HepG2 (cell line): ENCODE results near the gene MUL1. TPM values are rescaled to one million over a fixed set of nuclear protein-coding genes. Genes with fewer than 3 reads are reported as not detected.

ENCODE experiments used
- CBX1 ChIP-seq: IDR thresholded peaks from one replicate; pipeline ENCODE4 v1.6.1; 2016; ENCODE audit warnings: antibody characterized with exemption, low read depth
- CBX5 ChIP-seq: sonication (generic); formaldehyde crosslinking; IDR thresholded peaks from 2 replicates; pipeline ENCODE4 v1.4.0; 2020; ENCODE audit warnings: missing genetic modification reagents, borderline replicate concordance
- CHD2 ChIP-seq: IDR thresholded peaks from 2 replicates; pipeline ENCODE4 v1.6.1; 2011; ENCODE audit warnings: low read depth, low read length, improper control_type of control experiment
- DMAP1 ChIP-seq: IDR thresholded peaks from 2 replicates; pipeline ENCODE4 v1.6.1; 2016
- FOXC1 ChIP-seq: sonication (generic); formaldehyde crosslinking; IDR thresholded peaks from 2 replicates; pipeline ENCODE4 v1.8.0; 2022; ENCODE audit warnings: mild to moderate bottlenecking, missing genetic modification reagents, borderline replicate concordance
- HOXA3 ChIP-seq: sonication (generic); formaldehyde crosslinking; IDR thresholded peaks from 2 replicates; pipeline ENCODE4 v1.5.0; 2020; ENCODE audit warnings: missing genetic modification reagents
- MED13 ChIP-seq: sonication (generic); formaldehyde crosslinking; IDR thresholded peaks from 2 replicates; pipeline ENCODE4 v1.5.0; 2020; ENCODE audit warnings: missing genetic modification reagents
- MIER3 ChIP-seq: IDR thresholded peaks from 2 replicates; pipeline ENCODE4 v1.6.1; 2016; ENCODE audit warnings: missing compliant biosample characterization, borderline replicate concordance
- MYC ChIP-seq: sonication (generic); formaldehyde crosslinking; IDR thresholded peaks from 2 replicates; pipeline ENCODE4 v1.9.0; 2021; ENCODE audit warnings: missing genetic modification reagents, borderline replicate concordance
- PHF20 ChIP-seq: sonication (generic); formaldehyde crosslinking; IDR thresholded peaks from 2 replicates; pipeline ENCODE4 v1.5.0; 2020; ENCODE audit warnings: mild to moderate bottlenecking, missing genetic modification reagents
- PRDM4 ChIP-seq: sonication (generic); formaldehyde crosslinking; IDR thresholded peaks from 2 replicates; pipeline ENCODE4 v1.9.0; 2021; ENCODE audit warnings: missing genetic modification reagents, borderline replicate concordance
- SP1 ChIP-seq, 2 experiments: fragments of 450-650 bp in 1 of 2; sonication (generic) in 1 of 2; formaldehyde crosslinking in 1 of 2; IDR thresholded peaks; 2 replicates each; pipeline versions ENCODE4 v1.4.0 to v1.6.1; 2016 to 2020; ENCODE audit warnings: missing genetic modification reagents in 1 of 2
- YEATS4 ChIP-seq: sonication (generic); formaldehyde crosslinking; IDR thresholded peaks from 2 replicates; pipeline ENCODE4 v1.4.0; 2020; ENCODE audit warnings: missing genetic modification reagents, borderline replicate concordance
- ZNF160 ChIP-seq: sonication (generic); formaldehyde crosslinking; IDR thresholded peaks from 2 replicates; pipeline ENCODE4 v1.8.0; 2022; ENCODE audit warnings: mild to moderate bottlenecking, inconsistent platforms, missing genetic modification reagents
- ZNF329 ChIP-seq: sonication (generic); formaldehyde crosslinking; IDR thresholded peaks from 2 replicates; pipeline ENCODE4 v1.9.0; 2021; ENCODE audit warnings: low read depth, mild to moderate bottlenecking, missing genetic modification reagents
- ZNF333 ChIP-seq: sonication (generic); formaldehyde crosslinking; IDR thresholded peaks from 2 replicates; pipeline ENCODE4 v1.4.0; 2020; ENCODE audit warnings: mild to moderate bottlenecking, missing genetic modification reagents, borderline replicate concordance
- polyA plus RNA-seq, 8 experiments: library from polyadenylated mRNA; depleted of rRNA in 3 of 8; stranded (reverse) in 7 of 8; unstranded in 1 of 8; fragments of >200 nt; fragmentation: Illumina TruSeq in 4 of 8; extraction: Trizol in 4 of 8; gene quantifications; 2 replicates each; pipeline versions ENCODE4 v1.2.1 to v1.2.3, GENCODE V29; 2011 to 2016; ENCODE audit warnings: low read depth in 4 of 8, missing spikeins in 1 of 8, mixed read lengths in 1 of 8; ENCODE audit not compliant: insufficient read depth in 1 of 8
- total RNA-seq, 5 experiments: library from RNA; depleted of rRNA; stranded (reverse); fragments of >200 nt; fragmentation: Illumina TruSeq; extraction: Trizol; gene quantifications; 2 replicates each; pipeline ENCODE4 v1.2.3, GENCODE V29; 2016; ENCODE audit warnings: low read depth in 1 of 5
- TF ChIP-seq, protein P1 (sequence below): sonication (generic); formaldehyde crosslinking; IDR thresholded peaks from 2 replicates; pipeline ENCODE4 v1.5.1; 2020; ENCODE audit warnings: mild to moderate bottlenecking, moderate library complexity, missing genetic modification reagents
- TF ChIP-seq, protein P2 (sequence below): sonication (generic); formaldehyde crosslinking; IDR thresholded peaks from 2 replicates; pipeline ENCODE4 v1.8.1; 2023; ENCODE audit warnings: mild to moderate bottlenecking, missing genetic modification reagents
- TF ChIP-seq, protein P3 (sequence below): sonication (generic); formaldehyde crosslinking; IDR thresholded peaks from 2 replicates; pipeline ENCODE4 v1.4.0; 2020; ENCODE audit warnings: missing genetic modification reagents
- TF ChIP-seq, protein P4 (sequence below): sonication (generic); formaldehyde crosslinking; IDR thresholded peaks from 2 replicates; pipeline ENCODE4 v1.4.0; 2020; ENCODE audit warnings: missing genetic modification reagents

The MUL1 gene
- total and polyA plus RNA-seq, 2 of the 13 experiments (the other 11 are each of a cell fraction or from before 2014, with no cell fraction given), result 21.5 to 26.5 TPM

DNA sequence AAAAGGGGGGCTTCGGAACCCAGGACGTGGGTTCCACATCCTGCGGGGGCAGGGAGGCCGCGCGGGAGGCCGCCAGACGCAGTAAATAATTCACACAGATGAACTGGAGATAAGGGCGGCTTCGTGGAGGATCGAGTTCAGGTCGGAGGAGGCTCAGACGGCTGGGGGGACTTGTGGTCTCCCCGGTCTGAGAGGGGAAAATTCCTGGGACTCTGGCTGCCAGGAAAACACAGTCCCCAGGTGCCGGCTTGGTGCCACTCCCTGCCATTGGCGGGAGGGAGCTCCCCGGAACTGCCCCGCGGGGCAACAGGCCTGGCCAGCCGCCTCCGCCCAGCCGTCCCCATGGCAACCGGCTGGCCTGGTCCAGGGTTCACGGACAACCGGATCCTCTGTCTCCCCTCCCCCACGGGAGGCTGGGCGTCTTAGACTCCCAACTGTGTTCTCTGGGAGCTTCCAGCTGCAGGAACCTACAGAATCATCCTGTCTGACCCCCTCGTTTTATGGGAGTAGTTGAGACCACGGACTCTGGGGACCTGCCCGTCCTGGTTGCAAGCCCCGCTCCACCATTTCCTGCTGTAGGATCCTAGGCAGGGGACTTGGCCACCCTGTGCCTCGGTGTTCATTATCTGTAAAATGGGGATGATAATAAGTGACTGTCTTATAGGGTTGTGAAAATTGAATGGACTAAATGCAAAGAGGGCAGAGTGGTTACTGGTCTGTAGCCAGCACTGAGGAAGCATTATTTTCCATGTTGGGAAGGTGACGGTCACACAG lies 31.5 kb downstream of the MUL1 start (continued):
- peak; percentile 47; the same call in 1 of the 2 replicates for TF ChIP-seq FOXC1 (CRISPR knock-in tag)
- TF ChIP-seq, protein P1, sequence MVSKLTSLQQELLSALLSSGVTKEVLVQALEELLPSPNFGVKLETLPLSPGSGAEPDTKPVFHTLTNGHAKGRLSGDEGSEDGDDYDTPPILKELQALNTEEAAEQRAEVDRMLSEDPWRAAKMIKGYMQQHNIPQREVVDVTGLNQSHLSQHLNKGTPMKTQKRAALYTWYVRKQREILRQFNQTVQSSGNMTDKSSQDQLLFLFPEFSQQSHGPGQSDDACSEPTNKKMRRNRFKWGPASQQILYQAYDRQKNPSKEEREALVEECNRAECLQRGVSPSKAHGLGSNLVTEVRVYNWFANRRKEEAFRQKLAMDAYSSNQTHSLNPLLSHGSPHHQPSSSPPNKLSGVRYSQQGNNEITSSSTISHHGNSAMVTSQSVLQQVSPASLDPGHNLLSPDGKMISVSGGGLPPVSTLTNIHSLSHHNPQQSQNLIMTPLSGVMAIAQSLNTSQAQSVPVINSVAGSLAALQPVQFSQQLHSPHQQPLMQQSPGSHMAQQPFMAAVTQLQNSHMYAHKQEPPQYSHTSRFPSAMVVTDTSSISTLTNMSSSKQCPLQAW (CRISPR knock-in tag), result peak; percentile 97
- TF ChIP-seq CBX5 (CRISPR knock-in tag), result peak; percentile 42; the same call in 1 of the 2 replicates
- TF ChIP-seq CBX1, result peak; percentile 67
- no peak for TF ChIP-seq ZNF160 (CRISPR knock-in tag)
- no peak for TF ChIP-seq ZNF329
- no peak for TF ChIP-seq DMAP1 (CRISPR knock-in tag)
- peak; percentile 63; the same call in 1 of the 2 replicates for TF ChIP-seq MYC (CRISPR knock-in tag)
- TF ChIP-seq, protein P2, sequence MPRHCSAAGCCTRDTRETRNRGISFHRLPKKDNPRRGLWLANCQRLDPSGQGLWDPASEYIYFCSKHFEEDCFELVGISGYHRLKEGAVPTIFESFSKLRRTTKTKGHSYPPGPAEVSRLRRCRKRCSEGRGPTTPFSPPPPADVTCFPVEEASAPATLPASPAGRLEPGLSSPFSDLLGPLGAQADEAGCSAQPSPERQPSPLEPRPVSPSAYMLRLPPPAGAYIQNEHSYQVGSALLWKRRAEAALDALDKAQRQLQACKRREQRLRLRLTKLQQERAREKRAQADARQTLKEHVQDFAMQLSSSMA, result no peak
- TF ChIP-seq PHF20 (CRISPR knock-in tag), result no peak
- peak; percentile 84; the same call in 1 of the 2 replicates for TF ChIP-seq ZNF333
- TF ChIP-seq, protein P3, sequence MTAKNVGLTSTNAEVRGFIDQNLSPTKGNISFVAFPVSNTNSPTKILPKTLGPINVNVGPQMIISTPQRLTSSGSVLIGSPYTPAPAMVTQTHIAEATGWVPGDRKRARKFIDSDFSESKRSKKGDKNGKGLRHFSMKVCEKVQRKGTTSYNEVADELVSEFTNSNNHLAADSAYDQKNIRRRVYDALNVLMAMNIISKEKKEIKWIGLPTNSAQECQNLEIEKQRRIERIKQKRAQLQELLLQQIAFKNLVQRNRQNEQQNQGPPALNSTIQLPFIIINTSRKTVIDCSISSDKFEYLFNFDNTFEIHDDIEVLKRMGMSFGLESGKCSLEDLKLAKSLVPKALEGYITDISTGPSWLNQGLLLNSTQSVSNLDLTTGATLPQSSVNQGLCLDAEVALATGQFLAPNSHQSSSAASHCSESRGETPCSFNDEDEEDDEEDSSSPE (CRISPR knock-in tag), result peak; percentile 64
- peak; percentile 92 for TF ChIP-seq MED13 (CRISPR knock-in tag)
- TF ChIP-seq HOXA3 (CRISPR knock-in tag), result peak; percentile 77
- peak; percentile 72; the same call in 1 of the 2 replicates for TF ChIP-seq YEATS4 (CRISPR knock-in tag)
- TF ChIP-seq PRDM4, result no peak
- TF ChIP-seq CHD2, result peak; percentile 77
- TF ChIP-seq SP1 (IDR thresholded peaks at IDR 0.05), result no peak
- peak; percentile 32; the same call in 1 of the 2 replicates for TF ChIP-seq SP1 (CRISPR knock-in tag; IDR thresholded peaks at IDR 0.05)
- peak; percentile 52; the same call in 1 of the 2 replicates for TF ChIP-seq MIER3 (CRISPR knock-in tag)
- TF ChIP-seq, protein P4, sequence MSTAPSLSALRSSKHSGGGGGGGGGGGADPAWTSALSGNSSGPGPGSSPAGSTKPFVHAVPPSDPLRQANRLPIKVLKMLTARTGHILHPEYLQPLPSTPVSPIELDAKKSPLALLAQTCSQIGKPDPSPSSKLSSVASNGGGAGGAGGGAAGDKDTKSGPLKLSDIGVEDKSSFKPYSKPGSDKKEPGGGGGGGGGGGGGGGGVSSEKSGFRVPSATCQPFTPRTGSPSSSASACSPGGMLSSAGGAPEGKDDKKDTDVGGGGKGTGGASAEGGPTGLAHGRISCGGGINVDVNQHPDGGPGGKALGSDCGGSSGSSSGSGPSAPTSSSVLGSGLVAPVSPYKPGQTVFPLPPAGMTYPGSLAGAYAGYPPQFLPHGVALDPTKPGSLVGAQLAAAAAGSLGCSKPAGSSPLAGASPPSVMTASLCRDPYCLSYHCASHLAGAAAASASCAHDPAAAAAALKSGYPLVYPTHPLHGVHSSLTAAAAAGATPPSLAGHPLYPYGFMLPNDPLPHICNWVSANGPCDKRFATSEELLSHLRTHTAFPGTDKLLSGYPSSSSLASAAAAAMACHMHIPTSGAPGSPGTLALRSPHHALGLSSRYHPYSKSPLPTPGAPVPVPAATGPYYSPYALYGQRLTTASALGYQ (CRISPR knock-in tag), result peak; percentile 88; the same call in 1 of the 2 replicates
